Hepatocyte (in vitro differentiated cells): ENCODE results near the gene TGFB1I1. TPM values are rescaled to one million over a fixed set of nuclear protein-coding genes. Genes with fewer than 3 reads are reported as not detected.

Experiments
- DNase-seq: peaks from one replicate; pipeline ENCODE4 v3.0.0-alpha.2; 2016; ENCODE audit warnings: low spot score
- H2AFZ ChIP-seq: fragments of 200-600 bp; sonication (generic); 2 replicates; pipeline ENCODE4 v1.6.0; 2016; ENCODE audit warnings: antibody characterized with exemption, mild to moderate bottlenecking
- H3K27ac ChIP-seq: fragments of 200-600 bp; sonication (generic); 2 replicates; pipeline ENCODE4 v1.5.1; 2016; ENCODE audit warnings: mild to moderate bottlenecking
- H3K27me3 ChIP-seq: fragments of 200-600 bp; sonication (generic); 2 replicates; pipeline ENCODE4 v1.6.1; 2016
- H3K36me3 ChIP-seq: fragments of 200-600 bp; sonication (generic); replicated peaks from 2 replicates; pipeline ENCODE4 v1.5.1; 2016; ENCODE audit warnings: low read depth; ENCODE audit not compliant: insufficient read depth
- H3K4me1 ChIP-seq: fragments of 200-600 bp; sonication (generic); 2 replicates; pipeline ENCODE4 v1.5.1; 2016; ENCODE audit warnings: mild to moderate bottlenecking, moderate library complexity; ENCODE audit not compliant: insufficient read depth
- H3K4me2 ChIP-seq: fragments of 200-600 bp; sonication (generic); 2 replicates; pipeline ENCODE4 v1.6.0; 2016
- H3K4me3 ChIP-seq: fragments of 200-600 bp; sonication (generic); 2 replicates; pipeline ENCODE4 v1.5.1; 2016; ENCODE audit warnings: mild to moderate bottlenecking
- H3K79me2 ChIP-seq: fragments of 200-600 bp; sonication (generic); 2 replicates; pipeline ENCODE4 v1.6.0; 2017; ENCODE audit warnings: mild to moderate bottlenecking
- H3K9me2 ChIP-seq: fragments of 200-600 bp; sonication (generic); replicated peaks from 2 replicates; pipeline ENCODE4 v1.6.0; 2017; ENCODE audit warnings: mild to moderate bottlenecking; ENCODE audit not compliant: insufficient read depth
- H3K9me3 ChIP-seq: fragments of 200-600 bp; sonication (generic); 2 replicates; pipeline ENCODE4 v1.5.1; 2016; ENCODE audit warnings: low read depth, mild to moderate bottlenecking
- H4K20me1 ChIP-seq: fragments of 200-600 bp; sonication (generic); 2 replicates; pipeline ENCODE4 v1.6.0; 2016; ENCODE audit warnings: mild to moderate bottlenecking; ENCODE audit not compliant: insufficient read depth, poor library complexity, severe bottlenecking
- CTCF ChIP-seq: fragments of 200-600 bp; sonication (generic); IDR thresholded peaks from 2 replicates; pipeline ENCODE4 v1.5.1; 2016; ENCODE audit warnings: antibody characterized with exemption, mild to moderate bottlenecking; ENCODE audit not compliant: poor library complexity
- EZH2 ChIP-seq: fragments of 200-600 bp; sonication (generic); IDR thresholded peaks from 2 replicates; pipeline ENCODE4 v1.6.1; 2016; ENCODE audit warnings: antibody characterized with exemption, mild to moderate bottlenecking, borderline replicate concordance
- EZH2phosphoT487 ChIP-seq: fragments of 200-600 bp; sonication (generic); IDR thresholded peaks from one replicate; pipeline ENCODE4 v1.6.1; 2018; ENCODE audit warnings: antibody characterized with exemption, mild to moderate bottlenecking, low read depth, moderate library complexity; ENCODE audit not compliant: unreplicated experiment, severe bottlenecking
- WGBS: methylation state at CpG from one replicate; pipeline ENCODE4 v1.1.6; 2016; ENCODE audit warnings: low lambda C conversion rate; ENCODE audit errors: missing lambda C conversion rate; 5-methylcytosine and 5-hydroxymethylcytosine counted together
- polyA plus RNA-seq: library from polyadenylated mRNA; unstranded; fragments of >200 nt; fragmentation: Nextera tagmentation; extraction: Ambion mirVana; gene quantifications from 2 replicates; pipeline ENCODE4 v1.2.1, GENCODE V29; 2016
- total RNA-seq: library from RNA; depleted of rRNA; stranded (reverse); fragments of >200 nt; gene quantifications from 2 replicates; pipeline ENCODE4 v1.2.3, GENCODE V29; 2014

The TGFB1I1 gene
- total and polyA plus RNA-seq, 2 experiments from 2014 or later = 15.7 to 34.8 TPM

DNA sequence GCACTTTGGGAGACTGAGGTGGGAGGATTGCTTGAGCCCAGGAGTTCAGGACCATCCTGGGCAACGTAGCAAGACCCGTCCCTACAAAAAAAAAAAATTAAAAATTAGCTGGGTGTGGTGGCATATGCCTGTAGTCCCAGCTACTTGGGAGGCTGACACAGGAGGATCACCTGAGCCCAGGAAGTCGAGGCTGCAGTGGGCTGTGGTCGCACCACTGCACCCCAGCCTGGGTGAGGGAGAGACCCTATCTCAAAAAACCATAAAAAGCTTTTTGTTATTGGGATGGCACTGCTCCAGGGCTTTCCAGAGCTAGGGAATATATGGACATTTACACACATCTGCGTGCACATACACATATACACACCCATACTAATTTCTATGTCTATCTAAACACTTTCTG lies 20.8 kb upstream of the TGFB1I1 start:
- Histone ChIP-seq H3K4me1 (peaks cover 25% of the 10 kb centered on the region), H3K9me2 (no peaks in the 10 kb centered on the region), H3K4me2 (no peak overlapping the region), H3K36me3 (no peaks in the 10 kb centered on the region), H2AFZ (no peak overlapping the region), H3K27me3 (no peaks in the 10 kb centered on the region), H3K9me3 (no peaks in the 10 kb centered on the region), H3K79me2 (peaks cover 11% of the 10 kb centered on the region), H3K4me3 (no peak overlapping the region), H4K20me1 (no peaks in the 10 kb centered on the region), H3K27ac (peak overlapping the region; percentile 35)
- WGBS = 89% methylated on average over 5 of the region's 5 CpGs
- DNase-seq = no peak
- TF ChIP-seq CTCF (no peak), EZH2phosphoT487 (no peak), EZH2 (no peak)

- peaks cover 4% of the 10 kb centered on the region for H4K20me1 ChIP-seq
- no peak overlapping the region for H3K4me2 ChIP-seq
- no peaks in the 10 kb centered on the region for H3K9me3 ChIP-seq
- H3K27me3 ChIP-seq = no peaks in the 10 kb centered on the region
- H3K4me1 ChIP-seq = peaks cover 25% of the 10 kb centered on the region
- H3K27ac ChIP-seq = peak overlapping the region; percentile 35
- peaks cover 16% of the 10 kb centered on the region for H3K79me2 ChIP-seq
- H3K9me2 ChIP-seq = no peaks in the 10 kb centered on the region
- no peak overlapping the region for H2AFZ ChIP-seq
- peak; percentile 89 for DNase-seq
- WGBS = 38% methylated on average over 11 of the region's 11 CpGs
- peak; percentile 53 for TF ChIP-seq CTCF
- no peak for TF ChIP-seq EZH2phosphoT487
- no peaks in the 10 kb centered on the region for H3K36me3 ChIP-seq
- no peak overlapping the region for H3K4me3 ChIP-seq
Measured at GRCh38 chr16:31451681-31452351, 20.1 kb upstream of the TGFB1I1 start.

GRCh38 chr16:31452631-31453106 lies 19.3 kb upstream of the TGFB1I1 start:
- H3K4me1 ChIP-seq = peaks cover 34% of the 10 kb centered on the region
- peak overlapping the region; percentile 61 for H3K27ac ChIP-seq
- peaks cover 25% of the 10 kb centered on the region for H3K79me2 ChIP-seq
- H2AFZ ChIP-seq = no peak overlapping the region
- H3K36me3 ChIP-seq = no peaks in the 10 kb centered on the region
- peaks cover 12% of the 10 kb centered on the region for H4K20me1 ChIP-seq
- no peak overlapping the region for H3K4me2 ChIP-seq
- WGBS = 84% methylated on average over 3 of the region's 3 CpGs
- no peak for DNase-seq
- no peak for TF ChIP-seq CTCF
- no peak for TF ChIP-seq EZH2phosphoT487
- TF ChIP-seq EZH2 = no peak
- H3K9me2 ChIP-seq = no peaks in the 10 kb centered on the region
- H3K27me3 ChIP-seq = no peaks in the 10 kb centered on the region
- no peak overlapping the region for H3K4me3 ChIP-seq
- no peaks in the 10 kb centered on the region for H3K9me3 ChIP-seq
